Osteoblast (primary cell): Measurements from ENCODE around the gene TBKBP1. TPM values are rescaled to one million over a fixed set of nuclear protein-coding genes. Genes with fewer than 3 reads are reported as not detected.

ENCODE experiments used
- DNase-seq: peaks from one replicate; pipeline ENCODE4 v3.0.0; 2011; ENCODE audit warnings: low spot score, mixed read lengths; ENCODE audit not compliant: insufficient read length; ENCODE audit errors: missing footprints
- H2AFZ ChIP-seq: 2 replicates; pipeline ENCODE4 v1.6.0; 2011; ENCODE audit warnings: mild to moderate bottlenecking, low read length
- H3K27ac ChIP-seq: 2 replicates; pipeline ENCODE4 v1.5.1; 2011; ENCODE audit warnings: mild to moderate bottlenecking, low read depth, low read length, moderate library complexity
- H3K27me3 ChIP-seq: 2 replicates; pipeline ENCODE4 v1.6.0; 2012; ENCODE audit warnings: mild to moderate bottlenecking, control low read depth, inconsistent platforms, low read length, moderate library complexity; ENCODE audit not compliant: insufficient read depth
- H3K36me3 ChIP-seq: 2 replicates; pipeline ENCODE4 v1.5.1; 2011; ENCODE audit warnings: mild to moderate bottlenecking, low read length, control low read depth, moderate library complexity; ENCODE audit not compliant: insufficient read depth
- H3K4me1 ChIP-seq: 2 replicates; pipeline ENCODE4 v1.5.1; 2011; ENCODE audit warnings: mild to moderate bottlenecking, low read length, control low read depth, moderate library complexity; ENCODE audit not compliant: insufficient read depth
- H3K4me2 ChIP-seq: 2 replicates; pipeline ENCODE4 v1.6.0; 2011; ENCODE audit warnings: mild to moderate bottlenecking, low read length; ENCODE audit not compliant: insufficient read depth
- H3K4me3 ChIP-seq: fragments of 200-600 bp; sonication (generic); 3 replicates; pipeline ENCODE4 v1.5.1; 2012; ENCODE audit warnings: mild to moderate bottlenecking, low read length, inconsistent platforms; ENCODE audit not compliant: insufficient read depth
- H3K79me2 ChIP-seq: 2 replicates; pipeline ENCODE4 v1.6.0; 2012; ENCODE audit warnings: mild to moderate bottlenecking, low read length, control low read depth, inconsistent platforms; ENCODE audit not compliant: insufficient read depth
- H3K9me3 ChIP-seq: 2 replicates; pipeline ENCODE4 v1.5.1; 2011; ENCODE audit warnings: low read depth, low read length, control low read depth
- H4K20me1 ChIP-seq: 2 replicates; pipeline ENCODE4 v1.6.0; 2012; ENCODE audit warnings: mild to moderate bottlenecking, low read length, control low read depth; ENCODE audit not compliant: insufficient read depth
- CTCF ChIP-seq: IDR thresholded peaks from 2 replicates; pipeline ENCODE4 v1.5.1; 2011; ENCODE audit warnings: mild to moderate bottlenecking, low read depth, low read length, moderate library complexity; ENCODE audit errors: extremely low read depth
- total RNA-seq: library from RNA; depleted of rRNA; stranded (reverse); fragments of >200 nt; gene quantifications from 2 replicates; pipeline ENCODE4 v1.2.3, GENCODE V29; 2012

TBKBP1 gene
- total RNA-seq, 1 donor: 11.9 TPM

- H3K27ac ChIP-seq: no peak overlapping the region
- peaks cover 14% of the 10 kb centered on the region for H3K4me1 ChIP-seq
- no peak overlapping the region for H3K4me2 ChIP-seq
- no peak overlapping the region for H2AFZ ChIP-seq
- H3K79me2 ChIP-seq: no peaks in the 10 kb centered on the region
- H4K20me1 ChIP-seq: peaks cover 27% of the 10 kb centered on the region
- TF ChIP-seq CTCF: no peak
- no peak overlapping the region for H3K4me3 ChIP-seq
- DNase-seq: no peak
- peaks cover 61% of the 10 kb centered on the region for H3K27me3 ChIP-seq
- H3K36me3 ChIP-seq: no peaks in the 10 kb centered on the region
- no peaks in the 10 kb centered on the region for H3K9me3 ChIP-seq
These were observed 18.5 kb downstream of the TBKBP1 start for GRCh38 chr17:47712330-47713023.

GRCh38 chr17:47713980-47714700 lies 20.2 kb downstream of the TBKBP1 start:
- H3K4me2 ChIP-seq: no peak overlapping the region
- no peak for DNase-seq
- no peak overlapping the region for H2AFZ ChIP-seq
- H3K79me2 ChIP-seq: no peaks in the 10 kb centered on the region
- no peaks in the 10 kb centered on the region for H3K9me3 ChIP-seq
- H4K20me1 ChIP-seq: peaks cover 37% of the 10 kb centered on the region
- no peak overlapping the region for H3K27ac ChIP-seq
- H3K27me3 ChIP-seq: peaks cover 74% of the 10 kb centered on the region
- H3K4me3 ChIP-seq: no peak overlapping the region
- H3K4me1 ChIP-seq: peaks cover 29% of the 10 kb centered on the region
- H3K36me3 ChIP-seq: no peaks in the 10 kb centered on the region
- TF ChIP-seq CTCF: no peak

- no peak for TF ChIP-seq CTCF
- no peak overlapping the region for H3K4me2 ChIP-seq
- H4K20me1 ChIP-seq: peaks cover 38% of the 10 kb centered on the region
- no peak overlapping the region for H3K27ac ChIP-seq
- H3K79me2 ChIP-seq: no peaks in the 10 kb centered on the region
- no peaks in the 10 kb centered on the region for H3K9me3 ChIP-seq
- H3K27me3 ChIP-seq: peaks cover 75% of the 10 kb centered on the region
- no peak overlapping the region for H2AFZ ChIP-seq
- H3K36me3 ChIP-seq: no peaks in the 10 kb centered on the region
- DNase-seq: no peak
- no peak overlapping the region for H3K4me3 ChIP-seq
- H3K4me1 ChIP-seq: peaks cover 31% of the 10 kb centered on the region
These were observed 20.9 kb downstream of the TBKBP1 start for GRCh38 chr17:47714773-47715396.
